Measurements from ENCODE around the gene CALML5.
A peak's percentile ranks its signal among the peaks of the same experiment; 100 is the strongest.

The CALML5 gene

GRCh38 chr10:5492322-5492855 lies 7.0 kb downstream of the CALML5 start:
- TF ChIP-seq CTCF (IDR thresholded peaks at IDR 0.05; ENCODE audit: low read depth, low read length, poor library complexity, severe bottlenecking) (no peak), EZH2phosphoT487 (IDR thresholded peaks at IDR 0.05; ENCODE audit: borderline replicate concordance, low read length) (no peak)
- H3K27ac ChIP-seq (ENCODE audit: low read depth, low read length): no peak overlapping the region
- H3K79me2 ChIP-seq (ENCODE audit: control insufficient read depth, low read length): no peaks in the 10 kb centered on the region
- H3K4me2 ChIP-seq (ENCODE audit: low read length): no peak overlapping the region
- H4K20me1 ChIP-seq (ENCODE audit: control insufficient read depth, insufficient read depth, low read depth, low read length): no peaks in the 10 kb centered on the region
- no peaks in the 10 kb centered on the region for H3K9me2 ChIP-seq (replicated peaks; ENCODE audit: control insufficient read depth, low read length)
- no peaks in the 10 kb centered on the region; the same call in 1 of the 2 replicates for H3K27me3 ChIP-seq (ENCODE audit: control insufficient read depth, low read length)
- H3F3A ChIP-seq (ENCODE audit: control insufficient read depth, insufficient read depth): no peaks in the 10 kb centered on the region
- H3K9me3 ChIP-seq (ENCODE audit: control insufficient read depth, insufficient read depth, low read length): no peaks in the 10 kb centered on the region
- H3K36me3 ChIP-seq (ENCODE audit: control insufficient read depth, low read length): no peaks in the 10 kb centered on the region
- no peak overlapping the region for H3K4me3 ChIP-seq (ENCODE audit: low read length)
- peaks cover 16% of the 10 kb centered on the region for H3K4me1 ChIP-seq (ENCODE audit: control insufficient read depth, low read length)

GRCh38 chr10:5491477-5491876 lies 7.9 kb downstream of the CALML5 start:
- H3K4me3 ChIP-seq (ENCODE audit: low read length): no peak overlapping the region
- no peaks in the 10 kb centered on the region for H3K79me2 ChIP-seq (ENCODE audit: control insufficient read depth, low read length)
- H3K36me3 ChIP-seq (ENCODE audit: control insufficient read depth, low read length): no peaks in the 10 kb centered on the region
- H4K20me1 ChIP-seq (ENCODE audit: control insufficient read depth, insufficient read depth, low read depth, low read length): no peaks in the 10 kb centered on the region
- H3K9me2 ChIP-seq (replicated peaks; ENCODE audit: control insufficient read depth, low read length): no peaks in the 10 kb centered on the region
- peaks cover 25% of the 10 kb centered on the region for H3K4me1 ChIP-seq (ENCODE audit: control insufficient read depth, low read length)
- no peaks in the 10 kb centered on the region for H3F3A ChIP-seq (ENCODE audit: control insufficient read depth, insufficient read depth)
- no peak overlapping the region for H3K27ac ChIP-seq (ENCODE audit: low read depth, low read length)
- H3K4me2 ChIP-seq (ENCODE audit: low read length): no peak overlapping the region
- TF ChIP-seq CTCF (IDR thresholded peaks at IDR 0.05; ENCODE audit: low read depth, low read length, poor library complexity, severe bottlenecking): no peak
- no peak for TF ChIP-seq EZH2phosphoT487 (IDR thresholded peaks at IDR 0.05; ENCODE audit: borderline replicate concordance, low read length)
- H3K9me3 ChIP-seq (ENCODE audit: control insufficient read depth, insufficient read depth, low read length): no peaks in the 10 kb centered on the region
- no peaks in the 10 kb centered on the region; the same call in 1 of the 2 replicates for H3K27me3 ChIP-seq (ENCODE audit: control insufficient read depth, low read length)

- no peaks in the 10 kb centered on the region; the same call in 1 of the 2 replicates for H3K27me3 ChIP-seq (ENCODE audit: control insufficient read depth, low read length)
- H3K9me3 ChIP-seq (ENCODE audit: control insufficient read depth, insufficient read depth, low read length): no peaks in the 10 kb centered on the region
- H3K27ac ChIP-seq (ENCODE audit: low read depth, low read length): no peak overlapping the region
- H4K20me1 ChIP-seq (ENCODE audit: control insufficient read depth, insufficient read depth, low read depth, low read length): no peaks in the 10 kb centered on the region
- peak overlapping the region; percentile 25 for H3K4me2 ChIP-seq (ENCODE audit: low read length)
- H3K4me3 ChIP-seq (ENCODE audit: low read length): no peak overlapping the region
- TF ChIP-seq EZH2phosphoT487 (IDR thresholded peaks at IDR 0.05; ENCODE audit: borderline replicate concordance, low read length) (no peak), CTCF (IDR thresholded peaks at IDR 0.05; ENCODE audit: low read depth, low read length, poor library complexity, severe bottlenecking) (no peak)
- peaks cover 26% of the 10 kb centered on the region for H3K4me1 ChIP-seq (ENCODE audit: control insufficient read depth, low read length)
- H3K79me2 ChIP-seq (ENCODE audit: control insufficient read depth, low read length): no peaks in the 10 kb centered on the region
- H3F3A ChIP-seq (ENCODE audit: control insufficient read depth, insufficient read depth): no peaks in the 10 kb centered on the region
- no peaks in the 10 kb centered on the region for H3K9me2 ChIP-seq (replicated peaks; ENCODE audit: control insufficient read depth, low read length)
- H3K36me3 ChIP-seq (ENCODE audit: control insufficient read depth, low read length): no peaks in the 10 kb centered on the region
Observed at GRCh38 chr10:5490698-5491464, 8.5 kb downstream of the CALML5 start.
